ENCODE data around the gene GPR37L1.

- TF ChIP-seq CTCF (conservative IDR thresholded peaks at IDR 0.05; ENCODE audit: low read length) (no peak), EZH2phosphoT487 (IDR thresholded peaks at IDR 0.05; ENCODE audit: borderline replicate concordance, low read depth, low read length) (no peak)
These were observed 27.5 kb downstream of the GPR37L1 start for GRCh38 chr1:202150187-202150586.

All from OCI-LY7 (cell line).